OCI-LY3 (cell line): Measurements from ENCODE around the gene FIBCD1.

Experiments
- H2AFZ ChIP-seq: fragments of 200-600, 300-600 bp; shearing (Covaris generic); 2 replicates; pipeline ENCODE4 v1.6.0; 2014; ENCODE audit warnings: antibody characterized with exemption, low read depth, low read length
- H3K27ac ChIP-seq: fragments of 200-600, 300-600 bp; sonication (generic); 2 replicates; pipeline ENCODE4 v1.5.1; 2014; ENCODE audit warnings: mild to moderate bottlenecking, low read length, moderate library complexity, mixed read lengths
- H3K27me3 ChIP-seq: fragments of 200-600, 300-600 bp; sonication (generic); 2 replicates; pipeline ENCODE4 v1.6.1; 2014; ENCODE audit warnings: low read depth, low read length, mixed read lengths
- H3K36me3 ChIP-seq: fragments of 200-600, 300-600 bp; sonication (generic); replicated peaks from 2 replicates; pipeline ENCODE3; 2014; ENCODE audit warnings: low read depth, low read length, mixed read lengths
- H3K4me1 ChIP-seq: fragments of 300-600, 200-600 bp; sonication (generic); 2 replicates; pipeline ENCODE4 v1.6.1; 2014; ENCODE audit warnings: low read length, mixed read lengths
- H3K4me2 ChIP-seq: fragments of 200-600, 300-600 bp; sonication (generic); 2 replicates; pipeline ENCODE4 v1.6.1; 2014; ENCODE audit warnings: low read length, mixed read lengths
- H3K4me3 ChIP-seq: fragments of 300-600, 200-600 bp; sonication (generic); 2 replicates; pipeline ENCODE4 v1.5.1; 2014; ENCODE audit warnings: antibody characterized with exemption, mild to moderate bottlenecking, low read length, moderate library complexity
- H3K79me2 ChIP-seq: fragments of 300-600, 200-600 bp; shearing (Covaris generic); 2 replicates; pipeline ENCODE4 v1.6.1; 2014; ENCODE audit warnings: mild to moderate bottlenecking, low read length, mixed read lengths
- H3K9ac ChIP-seq: fragments of 300-600, 200-600 bp; shearing (Covaris generic); 2 replicates; pipeline ENCODE4 v1.6.0; 2014; ENCODE audit warnings: mild to moderate bottlenecking, low read length, moderate library complexity
- H3K9me3 ChIP-seq: fragments of 200-600, 300-600 bp; shearing (Covaris generic); 2 replicates; pipeline ENCODE4 v1.6.1; 2014; ENCODE audit warnings: low read length, mixed read lengths; ENCODE audit not compliant: insufficient read depth
- H4K20me1 ChIP-seq: fragments of 200-600, 300-600 bp; sonication (generic); 2 replicates; pipeline ENCODE4 v1.6.1; 2016; ENCODE audit warnings: low read length, mixed read lengths; ENCODE audit not compliant: insufficient read depth
- EZH2phosphoT487 ChIP-seq: fragments of 200-600 bp; shearing (Covaris generic); IDR thresholded peaks from 2 replicates; pipeline ENCODE4 v1.6.1; 2018; ENCODE audit warnings: antibody characterized with exemption, mixed run types, low read depth
- TF ChIP-seq, protein P1 (sequence below): fragments of 200-600, 300-600 bp; sonication (generic); IDR thresholded peaks from 2 replicates; pipeline ENCODE4 v1.5.1; 2014; ENCODE audit warnings: antibody characterized with exemption, low read length, low read depth

Gene FIBCD1

DNA sequence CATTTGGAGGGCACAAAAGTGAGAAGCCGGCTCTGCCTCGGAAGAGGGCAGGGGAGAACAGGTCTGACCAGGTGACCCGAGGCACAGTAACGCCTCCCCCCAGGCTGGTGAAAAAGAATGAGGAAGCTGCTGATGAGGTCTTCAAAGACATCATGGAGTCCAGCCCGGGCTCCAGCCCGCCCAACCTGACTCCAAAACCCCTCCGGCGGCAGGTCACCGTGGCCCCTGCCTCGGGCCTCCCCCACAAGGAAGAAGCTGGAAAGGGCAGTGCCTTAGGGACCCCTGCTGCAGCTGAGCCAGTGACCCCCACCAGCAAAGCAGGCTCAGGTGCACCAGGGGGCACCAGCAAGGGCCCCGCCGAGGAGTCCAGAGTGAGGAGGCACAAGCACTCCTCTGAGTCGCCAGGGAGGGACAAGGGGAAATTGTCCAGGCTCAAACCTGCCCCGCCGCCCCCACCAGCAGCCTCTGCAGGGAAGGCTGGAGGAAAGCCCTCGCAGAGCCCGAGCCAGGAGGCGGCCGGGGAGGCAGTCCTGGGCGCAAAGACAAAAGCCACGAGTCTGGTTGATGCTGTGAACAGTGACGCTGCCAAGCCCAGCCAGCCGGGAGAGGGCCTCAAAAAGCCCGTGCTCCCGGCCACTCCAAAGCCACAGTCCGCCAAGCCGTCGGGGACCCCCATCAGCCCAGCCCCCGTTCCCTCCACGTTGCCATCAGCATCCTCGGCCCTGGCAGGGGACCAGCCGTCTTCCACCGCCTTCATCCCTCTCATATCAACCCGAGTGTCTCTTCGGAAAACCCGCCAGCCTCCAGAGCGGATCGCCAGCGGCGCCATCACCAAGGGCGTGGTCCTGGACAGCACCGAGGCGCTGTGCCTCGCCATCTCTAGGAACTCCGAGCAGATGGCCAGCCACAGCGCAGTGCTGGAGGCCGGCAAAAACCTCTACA is 54.2 kb downstream of the FIBCD1 start:
- H3K9me3 ChIP-seq, result no peaks in the 10 kb centered on the region
- H4K20me1 ChIP-seq, result no peaks in the 10 kb centered on the region
- no peak for TF ChIP-seq EZH2phosphoT487
- TF ChIP-seq, protein P1, sequence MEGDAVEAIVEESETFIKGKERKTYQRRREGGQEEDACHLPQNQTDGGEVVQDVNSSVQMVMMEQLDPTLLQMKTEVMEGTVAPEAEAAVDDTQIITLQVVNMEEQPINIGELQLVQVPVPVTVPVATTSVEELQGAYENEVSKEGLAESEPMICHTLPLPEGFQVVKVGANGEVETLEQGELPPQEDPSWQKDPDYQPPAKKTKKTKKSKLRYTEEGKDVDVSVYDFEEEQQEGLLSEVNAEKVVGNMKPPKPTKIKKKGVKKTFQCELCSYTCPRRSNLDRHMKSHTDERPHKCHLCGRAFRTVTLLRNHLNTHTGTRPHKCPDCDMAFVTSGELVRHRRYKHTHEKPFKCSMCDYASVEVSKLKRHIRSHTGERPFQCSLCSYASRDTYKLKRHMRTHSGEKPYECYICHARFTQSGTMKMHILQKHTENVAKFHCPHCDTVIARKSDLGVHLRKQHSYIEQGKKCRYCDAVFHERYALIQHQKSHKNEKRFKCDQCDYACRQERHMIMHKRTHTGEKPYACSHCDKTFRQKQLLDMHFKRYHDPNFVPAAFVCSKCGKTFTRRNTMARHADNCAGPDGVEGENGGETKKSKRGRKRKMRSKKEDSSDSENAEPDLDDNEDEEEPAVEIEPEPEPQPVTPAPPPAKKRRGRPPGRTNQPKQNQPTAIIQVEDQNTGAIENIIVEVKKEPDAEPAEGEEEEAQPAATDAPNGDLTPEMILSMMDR, result no peak
- H3K4me1 ChIP-seq, result no peaks in the 10 kb centered on the region
- H3K27me3 ChIP-seq, result no peaks in the 10 kb centered on the region
- H3K27ac ChIP-seq, result no peak overlapping the region
- H2AFZ ChIP-seq, result no peak overlapping the region
- H3K4me3 ChIP-seq, result no peak overlapping the region
- no peak overlapping the region for H3K9ac ChIP-seq
- no peak overlapping the region for H3K4me2 ChIP-seq
- H3K36me3 ChIP-seq, result peaks cover 48% of the 10 kb centered on the region
- no peaks in the 10 kb centered on the region for H3K79me2 ChIP-seq

DNA sequence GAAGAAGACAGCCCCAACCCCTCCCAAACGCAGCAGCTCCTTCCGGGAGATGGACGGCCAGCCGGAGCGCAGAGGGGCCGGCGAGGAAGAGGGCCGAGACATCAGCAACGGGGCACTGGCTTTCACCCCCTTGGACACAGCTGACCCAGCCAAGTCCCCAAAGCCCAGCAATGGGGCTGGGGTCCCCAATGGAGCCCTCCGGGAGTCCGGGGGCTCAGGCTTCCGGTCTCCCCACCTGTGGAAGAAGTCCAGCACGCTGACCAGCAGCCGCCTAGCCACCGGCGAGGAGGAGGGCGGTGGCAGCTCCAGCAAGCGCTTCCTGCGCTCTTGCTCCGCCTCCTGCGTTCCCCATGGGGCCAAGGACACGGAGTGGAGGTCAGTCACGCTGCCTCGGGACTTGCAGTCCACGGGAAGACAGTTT is 54.9 kb downstream of the FIBCD1 start:
- H3K79me2 ChIP-seq, result no peaks in the 10 kb centered on the region
- H3K9ac ChIP-seq, result no peak overlapping the region
- no peaks in the 10 kb centered on the region for H4K20me1 ChIP-seq
- H2AFZ ChIP-seq, result no peak overlapping the region
- H3K4me3 ChIP-seq, result no peak overlapping the region
- no peak for TF ChIP-seq EZH2phosphoT487
- TF ChIP-seq, protein P1, result no peak
- H3K27me3 ChIP-seq, result no peaks in the 10 kb centered on the region
- H3K36me3 ChIP-seq, result peaks cover 55% of the 10 kb centered on the region
- no peak overlapping the region for H3K4me2 ChIP-seq
- H3K27ac ChIP-seq, result no peak overlapping the region
- no peaks in the 10 kb centered on the region for H3K4me1 ChIP-seq
- H3K9me3 ChIP-seq, result no peaks in the 10 kb centered on the region

DNA sequence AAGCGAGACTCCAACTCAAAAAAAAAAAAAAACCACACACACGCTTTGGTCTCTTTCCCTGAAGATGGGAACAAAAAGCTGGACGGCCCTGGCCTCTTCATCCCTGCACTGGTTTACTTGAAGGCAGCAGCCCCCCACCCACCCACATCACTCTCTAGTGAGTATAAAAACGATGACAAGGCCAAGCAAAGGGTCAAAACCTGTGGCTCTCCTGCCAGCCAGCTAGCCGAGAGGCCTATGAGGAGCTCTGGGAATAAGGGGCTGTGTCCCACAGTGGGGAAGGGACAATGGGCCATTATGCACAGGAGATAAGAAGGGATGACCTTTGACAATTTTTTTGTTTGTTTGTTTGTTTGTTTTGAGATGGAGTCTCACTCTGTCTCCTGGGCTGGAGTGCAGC is 55.6 kb downstream of the FIBCD1 start:
- Histone ChIP-seq H3K36me3 (peaks cover 58% of the 10 kb centered on the region), H2AFZ (no peak overlapping the region), H3K27ac (no peak overlapping the region), H3K4me3 (no peak overlapping the region), H3K27me3 (no peaks in the 10 kb centered on the region), H3K79me2 (no peaks in the 10 kb centered on the region), H3K9ac (no peak overlapping the region), H3K4me2 (no peak overlapping the region), H4K20me1 (no peaks in the 10 kb centered on the region), H3K9me3 (no peaks in the 10 kb centered on the region), H3K4me1 (no peaks in the 10 kb centered on the region)
- no peak for TF ChIP-seq EZH2phosphoT487
- TF ChIP-seq, protein P1, result no peak

DNA sequence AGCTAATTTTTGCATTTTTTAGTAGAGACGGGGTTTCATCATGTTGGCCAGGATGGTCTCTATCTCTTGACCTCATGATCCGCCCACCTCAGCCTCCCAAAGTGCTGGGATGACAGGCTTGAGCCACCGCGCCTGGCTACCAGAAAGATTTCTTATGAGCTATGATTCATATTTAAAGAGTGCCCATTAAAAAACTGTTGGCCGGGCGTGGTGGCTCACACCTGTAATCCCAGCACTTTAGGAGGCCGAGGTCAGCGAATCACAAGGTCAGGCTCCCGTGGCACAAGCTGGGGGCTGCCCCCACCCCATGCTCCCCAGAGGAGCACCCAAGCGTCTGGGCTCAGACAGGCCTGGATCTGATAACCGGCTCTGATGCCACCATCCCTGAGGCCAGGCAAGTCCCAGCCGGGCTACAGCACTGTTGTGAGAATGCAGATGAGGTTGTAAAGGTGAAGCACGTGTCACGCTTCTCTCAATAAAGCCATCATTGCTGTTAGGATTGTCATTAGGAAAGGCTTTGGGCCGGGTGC is 56.3 kb downstream of the FIBCD1 start:
- peaks cover 58% of the 10 kb centered on the region for H3K36me3 ChIP-seq
- H2AFZ ChIP-seq, result no peak overlapping the region
- no peaks in the 10 kb centered on the region for H3K79me2 ChIP-seq
- H3K4me1 ChIP-seq, result no peaks in the 10 kb centered on the region
- H3K27me3 ChIP-seq, result no peaks in the 10 kb centered on the region
- TF ChIP-seq, protein P1, result no peak
- no peak overlapping the region for H3K27ac ChIP-seq
- no peak overlapping the region for H3K4me3 ChIP-seq
- H3K9ac ChIP-seq, result no peak overlapping the region
- no peaks in the 10 kb centered on the region for H4K20me1 ChIP-seq
- no peaks in the 10 kb centered on the region for H3K9me3 ChIP-seq
- H3K4me2 ChIP-seq, result no peak overlapping the region
